GM12873 (cell line): ENCODE results near the gene STRN.

Experiments used
- CTCF ChIP-seq: IDR thresholded peaks from 2 replicates; pipeline ENCODE4 v1.5.1; 2012; ENCODE audit warnings: low read depth, mild to moderate bottlenecking, moderate library complexity, low read length, control low read depth; ENCODE audit not compliant: insufficient read depth; ENCODE audit errors: missing control alignments

STRN gene

DNA sequence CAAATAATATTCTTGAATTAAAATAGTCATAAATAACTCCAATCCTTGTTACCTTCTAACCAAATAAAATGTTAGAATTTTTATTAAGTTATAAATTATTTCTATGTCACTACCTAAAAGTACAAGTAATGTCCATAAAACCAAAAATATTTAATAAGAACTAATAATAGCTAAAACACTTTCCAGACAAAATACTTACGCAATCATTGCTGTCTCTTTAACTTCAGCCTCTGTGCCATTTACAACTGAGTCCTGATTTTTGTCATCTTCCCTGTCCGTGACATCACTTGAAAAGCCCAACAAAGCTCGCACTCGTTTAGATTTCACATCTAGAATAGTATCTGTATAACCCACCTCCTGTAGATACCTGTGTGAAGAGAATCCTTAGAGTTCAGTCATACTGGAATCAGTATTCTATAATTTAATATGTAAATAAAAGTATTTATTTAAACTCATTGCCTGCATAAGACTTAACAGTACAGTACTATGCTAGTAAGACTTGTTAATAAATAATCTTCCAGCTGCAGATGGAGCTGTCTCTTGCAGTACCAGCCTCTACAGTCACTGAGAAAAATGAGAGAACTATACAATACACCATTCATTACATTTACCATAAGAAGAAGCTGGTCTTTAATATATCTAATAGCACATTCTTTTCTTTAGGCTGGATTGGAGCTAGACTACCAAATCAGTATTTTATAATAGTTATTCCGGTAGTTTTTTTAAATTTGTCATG is 63.8 kb downstream of the STRN start:
- no peak for TF ChIP-seq CTCF

DNA sequence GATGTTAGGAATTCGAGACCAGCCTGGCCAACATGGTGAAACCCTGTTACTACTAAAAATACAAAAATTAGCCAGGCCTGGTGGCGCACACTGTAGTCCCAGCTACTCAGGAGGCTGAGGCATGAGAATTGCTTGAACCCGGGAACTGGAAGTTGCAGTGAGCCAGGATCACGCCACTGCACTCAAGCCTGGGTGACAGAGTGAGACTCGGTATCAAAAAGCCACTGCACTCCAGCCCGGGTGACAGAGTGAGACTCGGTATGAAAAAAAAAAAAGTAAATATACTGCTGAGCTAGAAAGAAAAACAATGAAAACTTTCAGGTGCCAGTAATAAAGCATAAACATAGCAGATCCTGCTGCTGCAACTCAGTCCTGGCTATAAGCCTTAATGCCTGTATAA is 73.5 kb downstream of the STRN start:
- TF ChIP-seq CTCF, result no peak

DNA sequence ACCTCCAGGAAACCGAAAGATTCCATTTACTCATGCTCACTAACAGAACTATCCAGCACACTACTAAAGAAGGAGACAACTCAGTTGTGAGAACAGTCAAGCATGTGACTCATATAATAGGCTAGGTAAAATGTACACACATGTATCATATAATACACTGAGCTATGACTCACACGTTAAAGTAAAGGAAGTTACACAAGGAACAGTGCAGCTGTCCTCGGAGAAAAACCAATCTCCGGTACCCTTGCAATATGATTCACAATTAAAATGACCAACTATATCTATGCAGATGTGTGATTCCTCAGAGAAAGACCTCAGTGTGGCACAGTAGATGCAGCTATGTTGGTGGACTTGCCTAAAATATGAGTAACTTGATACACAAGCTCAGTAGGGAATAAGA is 76.5 kb downstream of the STRN start:
- no peak for TF ChIP-seq CTCF

DNA sequence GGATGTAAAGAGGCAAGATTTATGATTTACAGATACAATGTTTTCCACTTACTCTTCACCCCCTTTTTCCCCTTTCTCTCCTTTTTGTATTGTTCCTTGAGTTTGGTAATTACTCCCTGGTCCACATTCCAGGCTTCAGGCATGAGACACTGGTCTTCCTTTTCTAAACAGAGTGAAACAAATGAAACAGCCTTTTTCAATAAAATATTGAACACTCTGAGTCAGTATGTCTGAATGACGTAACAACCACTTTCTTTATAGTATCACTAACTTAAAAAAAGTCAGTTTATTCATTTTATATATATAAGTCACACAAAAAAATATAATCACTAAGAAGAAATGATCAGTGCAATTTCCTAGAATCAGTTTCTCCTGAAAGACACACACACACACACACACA is 79.7 kb downstream of the STRN start:
- TF ChIP-seq CTCF, result no peak

GRCh38 chr2:36885605-36886004 is 80.7 kb downstream of the STRN start:
- TF ChIP-seq CTCF, result no peak

GRCh38 chr2:36882532-36882931 is 83.8 kb downstream of the STRN start:
- TF ChIP-seq CTCF, result no peak

DNA sequence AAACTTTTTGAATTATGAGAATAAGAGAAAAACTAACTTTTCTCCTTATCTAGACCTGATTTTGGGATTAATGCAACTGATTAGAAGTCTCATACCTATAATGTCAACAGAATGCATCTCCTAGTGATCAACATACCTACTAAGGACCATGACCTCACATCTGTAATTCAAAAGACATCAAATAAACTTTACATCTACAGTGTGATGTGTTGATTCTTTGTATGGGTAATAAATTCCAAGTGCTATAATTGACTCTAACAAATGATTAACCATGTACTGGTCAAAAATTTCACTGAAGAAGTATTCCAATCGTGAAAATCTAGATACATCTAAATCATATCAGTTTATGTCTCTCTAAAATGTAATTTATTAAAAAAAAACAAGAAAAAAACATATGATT is 84.5 kb downstream of the STRN start:
- no peak for TF ChIP-seq CTCF
